Activated CD8-positive, alpha-beta memory T cell treated with anti-CD3 and anti-CD28 coated beads for 48 hours (primary cell): Measurements from ENCODE around the gene PSMD2.
A peak's percentile ranks its signal among the peaks of the same experiment; 100 is the strongest.

Experiments
- DNase-seq, 3 experiments: peaks; one replicate each; pipeline ENCODE4 v3.0.0-alpha.2; 2020; ENCODE audit warnings: low read depth in 2 of 3, low spot score in 2 of 3

The PSMD2 gene

GRCh38 chr3:184315871-184316661, 17.0 kb downstream of the PSMD2 start:
- DNase-seq: no peak

GRCh38 chr3:184316792-184317191, 17.8 kb downstream of the PSMD2 start:
- DNase-seq: no peak

- no peak for DNase-seq
Observed at GRCh38 chr3:184317201-184317600, 18.2 kb downstream of the PSMD2 start.

- DNase-seq: no peak
Observed at GRCh38 chr3:184320104-184320445, 21.0 kb downstream of the PSMD2 start.

GRCh38 chr3:184321666-184322065, 22.6 kb downstream of the PSMD2 start:
- no peak for DNase-seq

- DNase-seq: no peak
Observed at GRCh38 chr3:184322731-184323487, 23.9 kb downstream of the PSMD2 start.

- no peak for DNase-seq
Observed at GRCh38 chr3:184323696-184324095, 24.7 kb downstream of the PSMD2 start.

GRCh38 chr3:184325269-184325668, 26.2 kb downstream of the PSMD2 start:
- no peak for DNase-seq

- DNase-seq: no peak
Observed at GRCh38 chr3:184325715-184326369, 26.8 kb downstream of the PSMD2 start.

- no peak for DNase-seq
Observed at GRCh38 chr3:184327171-184327570, 28.1 kb downstream of the PSMD2 start.

- DNase-seq: no peak
Observed at GRCh38 chr3:184328516-184328915, 29.5 kb downstream of the PSMD2 start.

GRCh38 chr3:184332370-184333090, 33.5 kb downstream of the PSMD2 start:
- DNase-seq: no peak

- DNase-seq: no peak
Observed at GRCh38 chr3:184333190-184333589, 34.1 kb downstream of the PSMD2 start.

GRCh38 chr3:184333700-184334099, 34.7 kb downstream of the PSMD2 start:
- no peak for DNase-seq

GRCh38 chr3:184334470-184335158, 35.6 kb downstream of the PSMD2 start:
- DNase-seq: no peak

- no peak for DNase-seq
Observed at GRCh38 chr3:184335291-184335660, 36.2 kb downstream of the PSMD2 start.

- peak; percentile 75 to 91 (median 87) for DNase-seq
Observed at GRCh38 chr3:184335661-184336546, 36.9 kb downstream of the PSMD2 start.

GRCh38 chr3:184336547-184337398, 37.7 kb downstream of the PSMD2 start:
- no peak for DNase-seq

GRCh38 chr3:184337399-184337714, 38.3 kb downstream of the PSMD2 start, which contains the start of gene FAM131A:
FAM131A (plus strand) TSS chr3:184337600; CDS start chr3:184337631, 31 bp downstream.
- DNase-seq: no peak
